ENCODE data around the gene DCXR.

DCXR gene

DNA sequence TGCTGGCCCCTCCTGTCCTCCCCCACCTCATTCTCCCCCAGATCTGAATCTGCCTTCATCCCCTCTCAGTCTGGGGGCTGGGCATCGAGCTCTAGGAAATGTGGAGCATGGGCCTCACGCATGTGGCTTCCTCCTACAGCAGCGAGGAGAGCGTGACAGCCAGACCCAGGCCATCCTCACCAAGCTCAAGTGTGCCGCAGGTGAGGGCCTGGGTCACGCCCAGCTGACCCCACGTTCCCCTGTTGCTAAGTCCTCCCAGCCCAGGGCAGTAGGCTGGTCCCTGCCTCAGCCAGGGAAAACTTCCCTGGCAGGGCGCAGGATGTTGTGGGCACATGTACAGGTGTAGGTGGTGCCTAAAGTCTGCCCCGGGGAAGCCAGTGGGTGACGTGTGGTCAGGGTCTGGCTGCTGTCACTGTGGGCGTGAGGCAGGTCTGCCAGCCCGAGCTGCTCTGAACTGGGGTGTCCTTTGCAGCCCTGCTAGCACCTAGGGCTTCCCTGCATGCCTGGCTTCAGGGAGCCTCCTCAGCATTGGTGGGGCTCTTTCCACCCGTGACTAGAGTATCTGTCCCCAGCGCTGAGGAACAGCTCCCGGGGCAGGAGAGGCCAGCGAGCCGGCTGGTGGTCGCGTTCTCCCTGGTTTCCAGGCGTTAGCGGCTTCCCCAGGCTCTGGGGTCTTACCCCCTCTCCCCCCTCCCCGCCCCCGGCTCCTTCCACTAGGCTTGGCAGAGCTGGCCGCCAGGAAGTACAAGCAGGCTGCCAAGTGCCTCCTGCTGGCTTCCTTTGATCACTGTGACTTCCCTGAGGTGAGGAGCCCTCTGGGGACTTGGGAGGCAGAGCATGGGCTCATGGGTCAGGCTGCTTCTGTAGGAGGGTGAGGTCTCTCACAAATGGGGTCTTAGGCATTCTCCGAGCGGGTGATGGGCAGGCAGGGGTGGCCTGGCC, 17.8 kb upstream of the DCXR start:
- no peak for DNase-seq (ENCODE audit: low read depth)

DNA sequence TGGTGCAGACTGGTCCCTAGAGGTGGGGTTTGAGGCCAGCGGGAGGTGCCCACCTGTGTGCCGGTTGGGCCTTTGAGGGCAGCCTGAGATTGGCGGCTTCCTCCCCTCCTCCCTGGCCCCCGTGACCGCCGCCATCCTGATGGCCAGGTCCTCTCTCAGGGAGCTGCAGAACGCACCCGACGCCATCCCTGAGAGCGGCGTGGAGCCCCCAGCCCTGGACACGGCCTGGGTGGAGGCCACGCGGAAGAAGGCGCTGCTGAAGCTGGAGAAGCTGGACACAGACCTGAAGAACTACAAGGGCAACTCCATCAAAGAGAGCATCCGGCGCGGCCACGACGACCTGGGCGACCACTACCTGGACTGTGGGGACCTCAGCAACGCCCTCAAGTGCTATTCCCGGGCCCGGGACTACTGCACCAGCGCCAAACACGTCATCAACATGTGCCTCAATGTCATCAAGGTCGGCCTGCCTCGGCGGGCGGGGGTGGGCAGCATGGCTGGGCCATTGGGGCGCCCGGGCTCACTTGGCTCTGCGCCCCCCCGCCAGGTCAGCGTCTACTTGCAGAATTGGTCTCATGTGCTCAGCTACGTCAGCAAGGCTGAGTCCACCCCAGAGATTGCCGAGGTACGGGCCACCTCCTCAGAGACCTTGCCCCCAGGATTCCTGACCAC, 17.0 kb upstream of the DCXR start:
- DNase-seq (ENCODE audit: low read depth), result no peak

DNA sequence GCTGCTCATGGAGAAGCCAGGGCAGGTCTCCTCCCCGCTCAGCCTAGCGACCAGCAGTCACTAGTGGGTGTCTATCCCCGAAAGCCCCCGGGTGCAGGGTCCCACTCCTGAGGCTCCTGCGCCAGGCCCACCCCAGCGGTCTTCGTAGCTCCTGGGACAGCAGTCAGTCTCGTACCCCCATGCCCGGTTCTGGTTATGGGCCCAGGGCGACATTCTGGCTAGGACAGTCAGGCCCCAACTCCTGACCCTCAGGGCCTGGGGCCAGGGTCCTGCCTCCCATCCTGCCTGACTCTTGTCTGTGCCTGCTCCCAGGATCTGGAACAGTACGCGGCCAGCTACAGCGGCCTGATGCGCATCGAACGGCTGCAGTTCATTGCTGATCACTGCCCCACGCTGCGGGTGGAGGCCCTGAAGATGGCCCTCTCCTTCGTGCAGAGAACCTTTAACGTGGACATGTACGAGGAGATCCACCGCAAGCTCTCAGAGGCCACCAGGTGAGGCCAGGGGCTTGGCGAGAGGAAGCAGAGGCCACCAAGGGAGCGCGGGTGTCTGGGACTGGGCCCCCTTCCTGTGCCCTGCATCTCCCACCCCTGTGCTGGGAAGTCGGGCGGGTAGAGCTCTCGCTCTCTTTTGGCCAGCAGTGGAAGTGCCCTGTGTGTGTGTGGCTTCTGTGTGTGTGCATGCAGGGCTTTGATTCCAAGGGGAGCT, 16.2 kb upstream of the DCXR start:
- DNase-seq (ENCODE audit: low read depth), result no peak

DNA sequence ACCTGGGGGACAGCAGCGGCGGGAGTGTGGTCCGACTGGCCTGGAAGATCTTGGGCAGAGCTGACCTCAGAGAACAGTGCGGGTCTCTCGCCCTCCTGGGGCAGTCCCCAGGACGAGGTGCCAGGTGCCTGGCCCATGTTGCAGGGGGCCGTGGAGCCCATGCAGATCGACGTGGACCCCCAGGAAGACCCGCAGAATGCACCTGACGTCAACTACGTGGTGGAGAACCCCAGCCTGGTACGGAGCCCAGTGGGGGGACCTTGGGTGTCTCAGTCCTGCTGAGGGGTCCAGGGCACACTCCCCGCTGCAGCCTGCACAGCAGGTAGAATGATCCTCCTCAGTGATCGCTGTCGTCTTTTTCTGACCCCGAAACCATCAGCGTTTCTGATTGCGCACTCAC, 15.6 kb upstream of the DCXR start:
- no peak for DNase-seq (ENCODE audit: low read depth)

DNA sequence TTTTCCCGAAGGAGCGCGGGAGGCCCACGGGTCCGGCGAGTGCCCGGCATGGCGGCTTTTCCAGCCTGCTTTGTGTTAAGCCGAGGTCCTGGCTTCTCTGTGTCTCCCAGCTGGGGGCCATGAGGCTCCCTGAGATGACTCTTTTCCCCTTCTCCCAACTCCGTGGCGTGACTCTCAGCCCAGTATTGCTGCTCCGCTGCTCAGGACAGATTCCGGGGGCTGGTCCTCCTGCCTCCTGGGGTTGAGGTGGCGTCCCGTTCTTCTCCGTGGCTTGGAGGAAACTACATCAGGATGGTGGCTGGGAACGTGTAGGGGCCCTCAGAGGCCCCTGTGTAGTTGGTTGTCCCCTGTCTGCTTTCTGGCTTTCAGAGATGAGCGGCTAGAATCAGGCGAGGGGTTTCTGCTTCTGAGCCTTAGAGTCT, 15.2 kb upstream of the DCXR start:
- no peak for DNase-seq (ENCODE audit: low read depth)

DNA sequence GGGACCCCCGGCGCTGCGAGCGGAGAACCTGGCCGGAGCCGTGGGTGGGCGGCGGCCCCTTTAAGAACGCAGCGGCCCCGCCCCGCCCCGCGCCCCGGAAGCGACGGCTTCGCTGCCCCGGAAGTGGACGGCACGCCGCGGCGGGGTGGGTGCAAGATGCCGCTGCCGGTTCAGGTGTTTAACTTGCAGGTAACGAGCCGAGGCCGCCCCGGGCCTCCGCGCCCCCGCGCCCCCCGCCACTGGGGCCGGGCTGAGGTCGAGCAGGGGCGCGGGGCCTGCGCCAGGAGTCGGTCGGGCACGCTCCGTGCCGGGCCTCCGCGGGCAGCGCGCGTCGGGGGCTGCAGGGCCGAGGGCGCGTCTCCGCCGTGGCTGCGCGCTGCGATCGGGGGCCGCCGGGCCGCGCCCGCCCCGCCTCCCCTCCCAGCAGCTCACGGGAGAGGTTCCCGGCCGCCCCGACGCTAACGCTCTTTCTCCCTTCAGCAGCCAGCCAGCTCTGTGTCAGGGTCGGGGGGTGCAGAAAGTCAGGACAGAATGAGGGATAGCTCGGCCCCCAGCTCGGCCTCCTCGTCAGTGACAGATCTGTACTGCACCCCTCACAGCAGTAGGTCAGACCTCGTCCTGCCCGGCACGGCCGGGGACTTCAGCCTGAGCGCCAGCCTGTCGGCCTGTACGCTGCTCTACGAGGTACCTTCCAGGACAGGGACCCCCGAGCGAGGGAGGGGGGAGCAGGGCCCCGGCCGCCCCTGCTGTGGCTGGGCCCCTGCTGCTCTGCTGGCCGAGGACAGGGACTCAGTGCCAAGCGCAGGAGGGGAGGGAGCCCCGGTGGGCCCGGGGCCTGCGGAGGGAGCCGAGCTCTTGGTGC, 14.5 kb upstream of the DCXR start, which contains the start of the genes GPS1 and RFNG:
GPS1 (plus strand) TSS at position 123 of the 862 bp plus-strand sequence; CDS start at position 157, 34 bp downstream.
RFNG (minus strand) TSS at position 36 of the 862 bp plus-strand sequence. CDS start 45 bp downstream, outside the sequence.
- no peak for DNase-seq (ENCODE audit: low read depth)

DNA sequence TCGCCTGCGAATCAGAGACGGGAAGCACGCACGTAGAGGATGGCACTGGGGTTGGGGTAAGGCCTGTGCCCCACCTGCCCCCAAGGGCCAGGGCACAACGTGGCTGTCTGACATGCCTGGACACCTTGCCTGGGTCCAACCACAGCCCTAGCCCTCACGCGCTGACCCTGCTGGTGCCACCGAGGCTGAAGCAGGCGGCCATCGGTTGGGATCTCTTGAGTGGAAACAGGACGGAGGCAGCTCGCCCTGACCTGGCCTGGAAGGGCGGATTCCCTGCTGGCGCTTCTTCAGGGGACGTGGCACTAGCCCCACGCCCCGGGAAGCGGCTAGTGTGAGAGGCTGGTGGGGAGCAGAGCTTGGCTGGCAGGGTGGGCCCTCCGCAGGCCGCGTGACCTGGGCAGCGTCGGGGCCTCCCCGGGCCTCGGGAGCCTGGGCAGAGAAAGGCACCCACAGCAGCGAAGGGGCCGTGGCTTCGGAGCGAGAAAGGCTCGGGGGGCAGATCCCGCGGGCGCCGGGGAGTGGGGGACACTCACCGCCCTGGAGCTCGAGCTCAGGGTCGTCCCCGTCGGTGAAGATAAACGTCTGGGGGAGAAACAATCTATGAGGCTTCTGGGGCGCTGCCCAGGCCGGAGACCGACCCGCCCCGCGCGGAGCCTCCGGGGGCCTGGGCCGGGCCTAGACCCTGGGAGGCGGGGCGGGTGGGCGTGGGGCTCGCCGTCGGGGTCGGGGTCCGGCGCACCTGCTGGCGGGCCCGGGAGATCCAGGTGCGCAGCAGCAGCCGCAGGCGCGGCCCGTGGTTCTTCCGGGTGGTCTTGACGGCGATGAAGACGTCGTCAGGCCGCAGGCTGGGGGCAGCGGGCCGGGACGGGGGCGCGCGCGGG, 13.5 kb upstream of the DCXR start:
- DNase-seq (ENCODE audit: low read depth), result no peak

DNA sequence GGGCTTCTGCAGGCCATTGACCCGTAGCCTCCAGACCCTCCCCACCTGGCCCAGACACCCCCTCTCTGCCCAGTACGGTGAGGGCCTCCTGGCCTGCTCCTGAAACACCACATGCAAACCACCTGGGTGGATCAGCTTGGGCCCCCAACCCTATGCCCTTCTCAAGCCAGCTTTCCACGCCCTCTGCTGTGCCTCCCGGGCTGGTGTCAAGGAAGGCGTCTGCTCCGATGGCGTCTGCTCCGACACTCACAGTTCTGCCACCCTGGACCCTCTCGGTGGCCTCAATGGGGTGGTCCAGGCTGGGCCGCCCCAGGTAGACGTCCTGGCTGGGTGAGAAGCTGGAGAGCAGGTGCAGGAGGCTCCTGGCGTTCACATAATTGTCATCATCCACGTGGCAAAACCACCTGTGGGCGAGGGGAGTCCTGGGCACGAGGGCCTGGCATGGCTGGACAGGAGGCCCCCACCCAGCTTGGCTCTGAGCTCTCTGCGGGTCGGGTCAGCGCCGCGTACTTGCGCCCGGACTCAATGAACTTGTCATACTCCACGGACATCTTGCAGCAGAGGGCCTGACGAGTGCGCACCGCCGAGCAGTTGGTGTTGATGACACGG, 12.8 kb upstream of the DCXR start:
- DNase-seq (ENCODE audit: low read depth), result no peak

DNA sequence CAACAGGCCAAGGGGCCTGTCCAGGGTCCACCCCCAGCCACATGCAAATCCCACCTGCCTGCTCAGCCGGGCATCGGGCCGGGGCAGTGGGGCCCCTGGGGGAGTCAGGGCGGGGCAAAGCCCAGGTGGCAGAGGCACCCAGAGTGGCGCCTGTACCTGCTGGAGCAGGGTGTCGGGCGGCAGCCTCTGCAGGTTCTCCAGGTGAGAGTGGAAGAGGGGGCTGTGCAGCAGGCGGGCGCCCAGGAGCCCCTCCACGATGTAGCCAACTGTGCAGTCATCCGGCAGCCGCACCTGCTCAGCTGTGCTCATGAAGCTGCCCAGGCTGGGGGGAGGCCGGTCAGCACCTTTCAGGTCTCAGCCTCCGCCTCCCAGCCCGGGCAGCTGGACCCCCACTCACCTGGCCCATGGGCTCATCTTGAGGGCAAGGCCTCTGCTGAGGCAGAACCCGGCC, 12.0 kb upstream of the DCXR start:
- no peak for DNase-seq (ENCODE audit: low read depth)

DNA sequence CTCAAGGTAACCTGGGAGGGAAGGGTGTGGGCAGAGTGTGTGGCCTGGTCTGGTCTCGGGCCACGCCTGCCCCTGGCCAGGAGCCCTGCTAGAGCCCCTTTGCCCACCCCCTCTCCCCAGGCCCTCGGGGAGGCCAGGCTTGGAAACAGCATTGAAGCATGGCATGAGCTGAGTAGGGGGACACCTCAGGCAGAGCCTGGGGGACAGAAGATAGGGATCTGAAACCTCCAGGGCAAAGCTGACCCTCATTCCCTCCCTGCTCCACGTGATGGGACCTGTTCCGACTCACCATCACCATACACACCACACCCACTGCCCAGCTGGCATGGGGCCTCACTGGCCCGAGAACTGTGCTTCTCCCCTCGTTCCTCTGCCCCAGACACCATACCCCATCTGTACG, 11.6 kb upstream of the DCXR start:
- DNase-seq (ENCODE audit: low read depth), result no peak

DNA sequence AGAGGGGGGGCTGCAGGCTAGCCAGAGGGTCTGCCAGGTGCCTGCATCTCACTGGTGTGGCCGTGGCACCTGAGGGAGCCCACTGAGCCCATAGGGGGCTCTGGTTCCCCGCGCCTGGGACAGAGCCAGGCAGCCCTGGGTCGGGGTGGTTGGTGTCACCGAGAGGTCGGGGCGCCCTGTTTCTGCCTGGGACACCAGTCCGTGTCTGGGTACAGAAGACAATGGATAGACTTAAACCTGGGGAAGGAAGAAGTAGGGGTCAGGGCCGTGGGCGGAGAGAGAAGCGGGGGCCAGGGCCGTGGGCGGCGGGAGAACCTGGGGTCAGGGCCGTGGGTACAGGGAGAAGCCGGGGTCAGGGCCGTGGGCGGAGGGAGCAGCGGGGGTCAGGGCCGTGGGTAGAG, 11.1 kb upstream of the DCXR start:
- DNase-seq (ENCODE audit: low read depth), result no peak

DNA sequence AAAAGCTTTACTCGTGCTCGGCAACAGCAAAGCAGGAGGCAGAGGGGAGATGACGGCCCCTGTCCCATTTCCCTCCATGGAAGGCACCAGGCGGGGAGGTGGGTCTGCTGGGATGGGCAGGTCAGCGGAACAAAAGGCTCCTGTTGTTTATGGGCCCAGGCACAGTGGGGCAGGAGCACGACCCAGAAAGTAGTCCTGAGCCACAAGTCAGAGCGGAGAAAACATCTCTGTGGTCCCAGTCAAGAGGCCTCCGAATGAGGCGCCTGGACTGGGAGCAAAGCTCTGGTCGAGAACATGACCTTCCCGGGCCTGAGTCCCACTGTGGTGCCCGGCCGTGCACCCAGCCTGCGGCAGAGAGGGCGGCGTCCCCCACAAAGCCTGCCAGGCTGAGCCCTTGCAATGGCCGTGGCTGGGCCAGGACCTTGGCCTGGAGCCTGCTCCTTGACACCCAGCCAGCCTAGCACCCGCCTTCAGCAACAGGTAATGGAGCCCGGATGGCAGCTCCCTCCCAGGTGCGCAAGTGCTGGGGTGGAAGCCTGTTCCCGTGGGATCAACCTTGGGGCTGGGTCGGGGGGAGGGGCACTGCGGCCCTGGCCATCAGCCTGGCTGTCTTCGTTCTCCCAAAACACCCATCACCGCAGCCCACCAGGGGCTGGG, 10.5 kb upstream of the DCXR start:
- no peak for DNase-seq (ENCODE audit: low read depth)

DNA sequence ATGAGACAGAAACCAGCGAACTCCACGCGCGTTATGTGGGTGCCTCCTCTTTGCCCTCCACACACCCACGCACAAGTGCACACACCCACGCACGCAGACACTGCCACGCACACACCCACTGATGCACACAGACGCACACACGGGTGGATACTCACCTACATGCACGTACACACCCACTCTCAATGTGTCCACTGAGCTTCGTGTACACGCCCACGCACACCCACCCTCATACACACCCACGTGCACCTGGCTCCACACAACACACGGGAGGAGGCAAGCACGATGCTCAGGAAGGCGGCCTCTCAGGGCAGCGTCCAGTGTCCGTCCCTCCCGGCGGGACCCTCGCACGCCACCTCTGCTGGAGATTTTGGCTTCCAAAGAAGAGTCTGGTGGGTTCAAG, 9.9 kb upstream of the DCXR start:
- DNase-seq (ENCODE audit: low read depth), result no peak

DNA sequence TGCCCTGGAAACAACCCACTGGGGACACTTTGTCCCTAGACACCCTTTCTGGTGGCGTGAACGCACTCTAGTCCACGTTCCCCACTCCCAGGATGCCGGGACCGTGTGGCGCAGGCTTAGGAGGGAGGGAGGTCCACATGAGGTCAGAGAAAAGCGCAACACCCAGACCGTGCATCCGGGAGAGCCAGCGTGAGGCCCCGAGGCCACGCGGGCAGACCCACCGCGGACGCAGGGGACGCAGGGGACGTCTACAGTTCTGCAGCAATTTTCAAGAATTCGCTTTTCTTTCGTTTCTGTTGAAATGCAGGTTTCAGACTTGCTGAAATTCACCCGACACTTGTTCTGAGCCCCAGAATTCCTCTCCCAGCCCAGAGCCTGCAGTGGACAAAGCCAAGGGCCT, 9.4 kb upstream of the DCXR start:
- no peak for DNase-seq (ENCODE audit: low read depth)

DNA sequence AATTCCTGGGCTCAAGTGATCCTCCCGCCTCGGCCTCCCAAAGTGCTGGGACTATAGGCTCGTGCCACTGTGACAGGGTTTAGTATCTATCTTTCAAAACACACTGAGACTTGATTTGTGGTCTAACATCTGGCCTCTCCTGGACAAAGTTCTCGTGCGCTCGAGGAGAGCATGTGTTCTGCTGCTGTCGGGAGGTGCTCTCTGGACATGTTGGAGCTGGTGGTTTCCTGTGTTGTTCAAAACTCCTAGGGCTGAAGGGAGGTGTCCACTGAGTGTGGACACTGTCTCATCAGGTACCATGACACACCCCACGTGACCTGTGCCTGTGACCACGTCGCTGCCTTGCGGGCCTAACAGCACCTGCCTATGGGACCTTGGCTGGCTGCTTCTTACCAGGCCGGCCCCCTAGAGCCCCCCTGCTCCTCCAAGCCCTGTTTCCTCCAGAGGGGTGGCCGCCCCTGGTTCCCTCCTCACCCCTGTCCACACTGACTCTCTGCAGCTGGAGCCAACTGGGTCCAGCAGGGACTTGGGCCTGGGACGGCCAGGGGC, 8.5 kb upstream of the DCXR start:
- DNase-seq (ENCODE audit: low read depth), result no peak

DNA sequence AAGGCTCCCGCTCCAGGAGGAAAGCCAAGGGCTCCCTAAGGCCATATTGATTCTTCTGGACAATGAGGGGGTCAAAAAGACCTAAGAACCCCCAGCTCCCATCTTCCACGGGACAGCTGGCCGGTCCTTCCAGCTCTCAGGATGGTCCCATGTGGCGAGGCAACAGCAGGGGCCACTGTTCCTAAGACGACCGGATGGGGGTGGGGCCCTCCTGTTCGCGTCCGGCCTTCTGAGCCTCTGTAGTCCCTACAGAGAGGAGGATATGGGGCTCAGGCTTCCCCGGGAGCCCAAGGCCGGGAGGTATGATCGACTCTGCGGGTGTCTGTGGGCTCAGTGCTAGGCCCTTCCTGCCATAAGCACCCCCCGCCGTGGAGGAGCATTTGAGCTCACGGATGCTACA, 6.0 kb upstream of the DCXR start:
- no peak for DNase-seq (ENCODE audit: low read depth)

DNA sequence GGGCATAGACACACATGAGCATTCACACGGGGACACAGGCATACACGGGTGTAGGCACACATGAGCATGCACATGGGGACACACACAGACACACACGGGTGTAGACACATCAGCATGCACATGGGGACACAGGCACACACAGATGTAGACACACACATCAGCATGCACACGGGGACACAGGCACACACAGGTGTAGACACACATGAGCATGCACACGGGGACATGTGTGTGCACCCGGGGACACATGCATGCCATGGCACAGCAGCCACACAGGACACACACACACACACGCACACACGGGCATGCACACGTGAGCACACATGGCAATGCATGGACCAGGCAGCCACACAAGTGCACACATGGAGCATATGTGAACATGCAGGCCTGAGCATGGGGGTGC, 5.2 kb upstream of the DCXR start:
- no peak for DNase-seq (ENCODE audit: low read depth)

DNA sequence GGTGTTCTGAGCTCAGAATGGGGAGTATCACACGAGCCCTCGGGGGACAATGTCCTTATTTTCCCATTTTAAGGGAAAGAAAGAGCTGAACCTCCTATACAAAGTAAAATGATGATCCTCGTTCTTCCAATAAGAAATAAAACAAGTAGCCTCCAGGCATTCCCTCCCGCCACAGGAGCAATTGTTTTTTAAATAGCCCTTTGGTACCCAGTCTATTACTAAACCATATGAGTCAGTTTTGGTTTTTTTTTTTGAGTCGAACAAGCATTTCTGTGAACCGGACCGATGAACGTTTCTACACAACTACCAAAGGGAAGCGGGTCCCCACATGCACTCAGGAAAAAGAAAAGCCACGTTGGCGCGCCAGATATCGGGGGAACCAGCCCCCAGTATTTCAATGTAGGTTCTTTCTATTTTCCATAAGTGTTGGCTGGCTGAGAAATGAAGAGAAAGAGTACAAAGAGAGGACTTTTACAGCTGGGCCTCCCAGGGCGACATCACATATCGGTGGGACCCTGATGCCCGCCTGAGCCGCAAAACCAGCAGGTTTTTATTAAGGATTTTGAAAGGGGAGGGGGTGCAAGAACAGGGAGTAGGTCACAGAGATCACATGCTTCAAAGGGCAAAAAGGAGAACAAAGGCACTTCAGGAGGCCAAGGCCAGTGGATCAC, 3.8 kb upstream of the DCXR start:
- no peak for DNase-seq (ENCODE audit: low read depth)
